CD4-positive, alpha-beta T cell (primary cell): ENCODE measurements around the gene TMPRSS3. TPM values are rescaled to one million over a fixed set of nuclear protein-coding genes. Genes with fewer than 3 reads are reported as not detected.

Experiments used
- ATAC-seq: fragments of 200-7000 bp; cut with Tn5 transposase; one replicate; pipeline ENCODE4 v1.10.0; 2022; ENCODE audit warnings: mild to moderate bottlenecking; ENCODE audit not compliant: poor library complexity
- CTCF ChIA-PET: fragments of 350-600 bp; sonication (Branson Sonifier 250); formaldehyde crosslinking; loops from one replicate; lab custom pipeline; 2021; ENCODE audit warnings: antibody characterized with exemption, inconsistent platforms; lab: Charles Lee
- POLR2A ChIA-PET: fragments of 350-600 bp; sonication (Branson Sonifier 250); formaldehyde crosslinking; loops from one replicate; lab custom pipeline; 2021; ENCODE audit warnings: antibody characterized with exemption, inconsistent platforms; lab: Charles Lee
- DNase-seq, 14 experiments: peaks; one replicate each; pipeline ENCODE4 v3.0.0-alpha.2; 2013 to 2020; ENCODE audit warnings: mixed read lengths in 2 of 14
- H3K27ac ChIP-seq, 2 donors: one replicate each; pipeline versions ENCODE4 v1.5.1 to v1.7.0; 2013; ENCODE audit warnings: low read length in 2 of 2, low read depth in 1 of 2, mild to moderate bottlenecking in 1 of 2
- H3K27me3 ChIP-seq, 2 experiments: 1 replicate in 1 of 2; 2 replicates in 1 of 2; pipeline versions ENCODE4 v1.6.1 to v1.7.0; 2013; ENCODE audit warnings: low read length in 2 of 2, control low read depth in 1 of 2, mild to moderate bottlenecking in 1 of 2, moderate library complexity in 1 of 2; ENCODE audit not compliant: insufficient read depth in 2 of 2, control insufficient read depth in 1 of 2
- H3K36me3 ChIP-seq: one replicate; pipeline ENCODE4 v1.6.1; 2013; ENCODE audit warnings: low read length, control low read depth; ENCODE audit not compliant: insufficient read depth
- H3K4me1 ChIP-seq: one replicate; pipeline ENCODE4 v1.6.1; 2013; ENCODE audit warnings: low read length, control low read depth; ENCODE audit not compliant: insufficient read depth
- H3K4me3 ChIP-seq: one replicate; pipeline ENCODE4 v1.5.1; 2013; ENCODE audit warnings: mild to moderate bottlenecking, low read length, moderate library complexity
- H3K9me3 ChIP-seq, 2 experiments: 1 replicate in 1 of 2; 2 replicates in 1 of 2; pipeline versions ENCODE4 v1.6.1 to v1.7.0; 2013; ENCODE audit warnings: low read length in 2 of 2, mild to moderate bottlenecking in 2 of 2, control low read depth in 1 of 2, moderate library complexity in 1 of 2; ENCODE audit not compliant: control insufficient read depth in 1 of 2, insufficient read depth in 1 of 2
- H3K27ac Mint-ChIP-seq: one replicate; pipeline ENCODE4 v1.8.0; 2020; ENCODE audit warnings: mixed read lengths
- H3K27me3 Mint-ChIP-seq: one replicate; pipeline ENCODE4 v1.8.0; 2021; ENCODE audit warnings: mixed read lengths
- H3K36me3 Mint-ChIP-seq: one replicate; pipeline ENCODE4 v1.8.0; 2021; ENCODE audit warnings: low read depth, mixed read lengths
- H3K4me1 Mint-ChIP-seq: one replicate; pipeline ENCODE4 v1.8.0; 2021; ENCODE audit warnings: low read depth, mixed read lengths
- H3K4me3 Mint-ChIP-seq: one replicate; pipeline ENCODE4 v1.8.0; 2020; ENCODE audit warnings: mild to moderate bottlenecking, mixed read lengths
- H3K9me3 Mint-ChIP-seq: one replicate; pipeline ENCODE4 v1.8.0; 2020; ENCODE audit warnings: mixed read lengths
- CTCF ChIP-seq: fragments of 200-600 bp; IDR thresholded peaks from one replicate; pipeline ENCODE4 v1.8.0; 2022; ENCODE audit warnings: antibody characterized with exemption, mild to moderate bottlenecking
- intact Hi-C, 2 experiments: fragments of 100-400 bp; cut with DNase I in 1 of 2; cut with micrococcal nuclease in 1 of 2; formaldehyde crosslinking; loops; one replicate each; pipeline versions ENCODE4 v1.15.1 to v1.9.0; 2023 to 2025; cut with DNase I, micrococcal nuclease
- total RNA-seq, 174 experiments: library from RNA in 2 of 174; stranded (reverse) in 2 of 174; gene quantifications; one replicate each; pipeline ENCODE4 v1.2.3 and lab custom pipeline; 2021 to 2026

Gene TMPRSS3
- total RNA-seq, 2 experiments from 2014 or later: 1.5 TPM

- H3K4me1 Mint-ChIP-seq: peaks cover 79% of the 10 kb centered on the region
- Histone ChIP-seq H3K9me3 (peaks cover 0 to 8% of the 10 kb centered on the region in 2 experiments), H3K4me3 (peak overlapping the region; percentile 78), H3K27ac (peak overlapping the region; percentile 79 to 85), H3K27me3 (no peaks in the 10 kb centered on the region), H3K4me1 (peaks cover 68% of the 10 kb centered on the region), H3K36me3 (peaks cover 26% of the 10 kb centered on the region)
- H3K27me3 Mint-ChIP-seq: no peaks in the 10 kb centered on the region
- TF ChIP-seq CTCF: no peak
- DNase-seq: peak in 4 of 14 experiments; percentile 22 to 40 (median 39)
- ChIA-PET POLR2A (interaction anchor here (0.6 to 5.8 kb wide), 26 partner anchors 9 to 479 kb away, joined by 3 to 208 read pairs (median 5); partner anchors contain the start of genes SLC37A1 and TMPRSS3), CTCF (interaction anchor here (0.9 to 3.2 kb wide), 6 partner anchors 9 to 23 kb away, joined by 3 to 11 read pairs (median 4); no protein-coding TSS in a partner anchor)
- intact Hi-C loops: loop anchor here in 1 of 2 experiments (1.0 to 5.0 kb wide), 2 partner anchors 21 to 67 kb away; no protein-coding TSS in a partner anchor
- H3K36me3 Mint-ChIP-seq: peaks cover 44% of the 10 kb centered on the region
- H3K4me3 Mint-ChIP-seq: peak overlapping the region; percentile 92
- peaks cover 7% of the 10 kb centered on the region for H3K9me3 Mint-ChIP-seq
- H3K27ac Mint-ChIP-seq: peak overlapping the region; percentile 96
- peak; percentile 5 for ATAC-seq
These were observed 8.7 kb upstream of the TMPRSS3 start for GRCh38 chr21:42404539-42404938.

- peak; percentile 42 to 87 (median 54) for DNase-seq
- Histone ChIP-seq H3K27ac (peak within 1 kb of the TSS; percentile 79 to 85), H3K27me3 (no peaks in the 10 kb centered on the region), H3K36me3 (peaks cover 19% of the 10 kb centered on the region), H3K4me1 (peaks cover 65% of the 10 kb centered on the region), H3K4me3 (peak within 1 kb of the TSS; percentile 78), H3K9me3 (peaks cover 0 to 8% of the 10 kb centered on the region in 2 experiments)
- ChIA-PET POLR2A (interaction anchor here (0.6 to 5.8 kb wide), 34 partner anchors 10 to 478 kb away, joined by 3 to 208 read pairs (median 5); partner anchors contain the start of genes SLC37A1 and TMPRSS3), CTCF (interaction anchor here (1.0 to 3.2 kb wide), 5 partner anchors 10 to 22 kb away, joined by 3 to 11 read pairs (median 5); no protein-coding TSS in a partner anchor)
- H3K27ac Mint-ChIP-seq: peak within 1 kb of the TSS; percentile 96
- peaks cover 7% of the 10 kb centered on the region for H3K9me3 Mint-ChIP-seq
- H3K4me3 Mint-ChIP-seq: peak within 1 kb of the TSS; percentile 92
- peaks cover 80% of the 10 kb centered on the region for H3K4me1 Mint-ChIP-seq
- ATAC-seq: peak; percentile 70
- no peak for TF ChIP-seq CTCF
- H3K27me3 Mint-ChIP-seq: no peaks in the 10 kb centered on the region
- H3K36me3 Mint-ChIP-seq: peaks cover 44% of the 10 kb centered on the region
- intact Hi-C loops: loop anchor here in 1 of 2 experiments (1.0 to 5.0 kb wide), 2 partner anchors 22 to 66 kb away; no protein-coding TSS in a partner anchor
These were observed 7.9 kb upstream of the TMPRSS3 start, which contains the start of gene UBASH3A for GRCh38 chr21:42403611-42404231. TSS of gene UBASH3A (plus strand) at chr21:42403902. CDS start at chr21:42403946, 44 bp downstream.

- peaks cover 79% of the 10 kb centered on the region for H3K4me1 Mint-ChIP-seq
- Histone ChIP-seq H3K27me3 (no peaks in the 10 kb centered on the region), H3K27ac (peak overlapping the region in 1 of 2 donors; percentile 18), H3K36me3 (peaks cover 2% of the 10 kb centered on the region), H3K4me1 (peaks cover 59% of the 10 kb centered on the region), H3K9me3 (peaks cover 0 to 8% of the 10 kb centered on the region in 2 experiments), H3K4me3 (no peak overlapping the region)
- peaks cover 28% of the 10 kb centered on the region for H3K36me3 Mint-ChIP-seq
- ChIA-PET POLR2A (interaction anchor here (1.8 to 5.8 kb wide), 5 partner anchors 8 to 49 kb away, joined by 5 to 208 read pairs (median 7); partner anchors contain the start of gene TMPRSS3), CTCF (interaction anchor here (0.9 kb wide), 1 partner anchor 13 kb away, joined by 3 read pairs; no protein-coding TSS in a partner anchor)
- ATAC-seq (no peak), DNase-seq (no peak)
- peak overlapping the region; percentile 96 for H3K27ac Mint-ChIP-seq
- intact Hi-C loops: loop anchor here in 1 of 2 experiments (5.0 kb wide), 1 partner anchor 65 kb away; no protein-coding TSS in a partner anchor
- no peak for TF ChIP-seq CTCF
- no peaks in the 10 kb centered on the region for H3K27me3 Mint-ChIP-seq
- peaks cover 7% of the 10 kb centered on the region for H3K9me3 Mint-ChIP-seq
- peak overlapping the region; percentile 65 for H3K4me3 Mint-ChIP-seq
These were observed 6.0 kb upstream of the TMPRSS3 start for GRCh38 chr21:42401820-42402251.
